Effector CD8-positive, alpha-beta T cell (primary cell): Measurements from ENCODE around the gene ZNF646.

ENCODE experiments used
- DNase-seq: peaks from one replicate; lab custom pipeline; 2025; lab: John Stamatoyannopoulos, UW
- total RNA-seq, 4 experiments: gene quantifications; one replicate each; lab custom pipeline; 2026; lab: John Stamatoyannopoulos, UW

ZNF646 gene
- 62.9 to 136 (median 110) reads per million in 4 experiments for total RNA-seq

- DNase-seq = peak; percentile 93
These were observed at the start of gene ZNF646, which contains the start of gene ZNF668 for GRCh38 chr16:31073970-31074813. ZNF646 (plus strand) TSS chr16:31074422; CDS start chr16:31076325, 1,903 bp downstream. ZNF668 (minus strand) TSS chr16:31074240; CDS start chr16:31064459, 9,781 bp downstream.

GRCh38 chr16:31025339-31025738 is 48.9 kb upstream of the ZNF646 start:
- no peak for DNase-seq

GRCh38 chr16:31029272-31029671 is 45.0 kb upstream of the ZNF646 start:
- no peak for DNase-seq

GRCh38 chr16:31031276-31031675 is 42.9 kb upstream of the ZNF646 start:
- DNase-seq = no peak

- DNase-seq = peak; percentile 100
These were observed 41.2 kb upstream of the ZNF646 start, which contains the start of gene STX4 for GRCh38 chr16:31032736-31033708. STX4 (plus strand) TSS chr16:31033558; CDS start chr16:31033806, 248 bp downstream.

- DNase-seq = peak; percentile 78
These were observed 40.3 kb upstream of the ZNF646 start for GRCh38 chr16:31033709-31034492.

GRCh38 chr16:31036691-31037090 is 37.5 kb upstream of the ZNF646 start:
- DNase-seq = no peak

GRCh38 chr16:31038993-31039392 is 35.2 kb upstream of the ZNF646 start:
- DNase-seq = no peak

GRCh38 chr16:31042866-31043265 is 31.4 kb upstream of the ZNF646 start:
- no peak for DNase-seq

- no peak for DNase-seq
These were observed 30.9 kb upstream of the ZNF646 start for GRCh38 chr16:31043352-31043751.

- DNase-seq = no peak
These were observed 30.2 kb upstream of the ZNF646 start for GRCh38 chr16:31043898-31044481.

GRCh38 chr16:31050280-31051030 is 23.8 kb upstream of the ZNF646 start:
- no peak for DNase-seq

GRCh38 chr16:31052114-31052513 is 22.1 kb upstream of the ZNF646 start:
- no peak for DNase-seq

GRCh38 chr16:31055613-31056012 is 18.6 kb upstream of the ZNF646 start:
- no peak for DNase-seq

GRCh38 chr16:31061126-31061812 is 13.0 kb upstream of the ZNF646 start:
- no peak for DNase-seq

GRCh38 chr16:31061813-31062440 is 12.3 kb upstream of the ZNF646 start:
- DNase-seq = no peak

- DNase-seq = no peak
These were observed 10.8 kb upstream of the ZNF646 start for GRCh38 chr16:31063495-31063842.

- no peak for DNase-seq
These were observed 10.2 kb upstream of the ZNF646 start for GRCh38 chr16:31063843-31064611.
